Measurements from ENCODE around the gene LATS1.
A peak's percentile ranks its signal among the peaks of the same experiment; 100 is the strongest.
"Not testable (repeated sequence)": the region's sequence is repeated elsewhere in the genome, so short reads cannot be mapped to it uniquely, and the experiment has no call there.

LATS1 gene

GRCh38 chr6:149727793-149728498, 10.0 kb upstream of the LATS1 start:
- no peak for DNase-seq

- no peak for DNase-seq
These were observed 7.9 kb upstream of the LATS1 start for GRCh38 chr6:149725785-149726184.

GRCh38 chr6:149723771-149724417, 6.0 kb upstream of the LATS1 start:
- DNase-seq, result peak; percentile 14

- no peak for DNase-seq
These were observed 5.4 kb upstream of the LATS1 start for GRCh38 chr6:149723262-149723661.

GRCh38 chr6:149719531-149719930, 1.6 kb upstream of the LATS1 start:
- no peak for DNase-seq

- no peak for DNase-seq
These were observed 680 bp downstream of the LATS1 start for GRCh38 chr6:149717255-149717587.

- no peak for DNase-seq
These were observed 1.5 kb downstream of the LATS1 start for GRCh38 chr6:149716181-149716963.

GRCh38 chr6:149714442-149714841, 3.5 kb downstream of the LATS1 start:
- no peak for DNase-seq

GRCh38 chr6:149711711-149712110, 6.2 kb downstream of the LATS1 start:
- DNase-seq, result no peak

- no peak for DNase-seq
These were observed 16.2 kb downstream of the LATS1 start for GRCh38 chr6:149701714-149702113.

- no peak for DNase-seq
These were observed 18.8 kb downstream of the LATS1 start for GRCh38 chr6:149699150-149699549.

- no peak for DNase-seq
These were observed 19.7 kb downstream of the LATS1 start for GRCh38 chr6:149698175-149698574.

- no peak for DNase-seq
These were observed 21.0 kb downstream of the LATS1 start for GRCh38 chr6:149696901-149697300.

- no peak for DNase-seq
These were observed 23.0 kb downstream of the LATS1 start for GRCh38 chr6:149694921-149695320.

GRCh38 chr6:149691201-149691600, 26.7 kb downstream of the LATS1 start:
- DNase-seq, result no peak

GRCh38 chr6:149686230-149686629, 31.7 kb downstream of the LATS1 start:
- DNase-seq, result no peak

- no peak for DNase-seq
These were observed 34.5 kb downstream of the LATS1 start for GRCh38 chr6:149683256-149683859.

GRCh38 chr6:149681845-149682244, 36.1 kb downstream of the LATS1 start:
- not testable (repeated sequence) for DNase-seq

GRCh38 chr6:149681209-149681608, 36.7 kb downstream of the LATS1 start:
- DNase-seq, result no peak

GRCh38 chr6:149680503-149680902, 37.4 kb downstream of the LATS1 start:
- no peak for DNase-seq

GRCh38 chr6:149672265-149672664, 45.6 kb downstream of the LATS1 start:
- DNase-seq, result not testable (repeated sequence)

- DNase-seq, result no peak
These were observed 57.9 kb downstream of the LATS1 start for GRCh38 chr6:149660028-149660427.

GRCh38 chr6:149657441-149657840, 60.5 kb downstream of the LATS1 start:
- DNase-seq, result no peak

GRCh38 chr6:149651056-149651455, 66.8 kb downstream of the LATS1 start:
- DNase-seq, result no peak

All from activated CD4-positive, alpha-beta T cell treated with anti-CD3 and anti-CD28 coated beads for 1 hour (primary cell).